Stomach (tissue), 9 donors: ENCODE data around the gene DDX56. TPM values are rescaled to one million over a fixed set of nuclear protein-coding genes. Genes with fewer than 3 reads are reported as not detected.

Experiments used
- DNase-seq, 2 donors: peaks; one replicate each; pipeline versions ENCODE4 v3.0.0 to v3.0.0-alpha.2; 2013 to 2019
- H3K27ac ChIP-seq, 5 donors: fragments of 200-600 bp in 4 of 5; sonication (generic) in 4 of 5; one replicate each; pipeline ENCODE4 v1.5.1; 2013 to 2019; ENCODE audit warnings: mild to moderate bottlenecking in 1 of 5, moderate library complexity in 1 of 5
- H3K27me3 ChIP-seq, 3 donors: fragments of 200-600 bp; sonication (generic); one replicate each; pipeline ENCODE4 v1.5.1; 2017 to 2019; ENCODE audit warnings: mixed run types in 1 of 3
- H3K36me3 ChIP-seq, 4 donors: fragments of 200-600 bp; sonication (generic); 1 replicate in 3 of 4; 2 replicates in 1 of 4; pipeline ENCODE4 v1.5.1; 2016 to 2019
- H3K4me1 ChIP-seq, 4 donors: fragments of 200-600 bp; sonication (generic); one replicate each; pipeline ENCODE4 v1.5.1; 2016 to 2019
- H3K4me3 ChIP-seq, 4 donors: fragments of 200-600 bp; sonication (generic) in 3 of 4; one replicate each; pipeline ENCODE4 v1.5.1; 2016 to 2019; ENCODE audit warnings: mild to moderate bottlenecking in 1 of 4
- H3K9me3 ChIP-seq, 4 donors: fragments of 200-600 bp; sonication (generic); one replicate each; pipeline ENCODE4 v1.5.1; 2016 to 2019
- CTCF ChIP-seq, 7 experiments: fragments of 450-650 bp in 4 of 7; fragments of 200-600 bp in 3 of 7; sonication (generic) in 3 of 7; IDR thresholded peaks; one replicate each; pipeline ENCODE4 v1.5.1; 2016 to 2019; ENCODE audit warnings: antibody characterized with exemption in 7 of 7, control low read depth in 2 of 7, mild to moderate bottlenecking in 1 of 7
- EP300 ChIP-seq: sonication (generic); formaldehyde crosslinking; IDR thresholded peaks from one replicate; pipeline ENCODE4 v1.6.1; 2017; ENCODE audit warnings: antibody characterized with exemption
- POLR2A ChIP-seq, 4 donors: fragments of 450-650 bp; IDR thresholded peaks; one replicate each; pipeline ENCODE4 v1.6.1; 2016; ENCODE audit warnings: antibody characterized with exemption in 4 of 4, control low read depth in 2 of 4, mild to moderate bottlenecking in 1 of 4, moderate library complexity in 1 of 4
- POLR2AphosphoS5 ChIP-seq, 3 donors: sonication (generic); formaldehyde crosslinking; IDR thresholded peaks; one replicate each; pipeline ENCODE4 v1.6.1; 2016; ENCODE audit warnings: antibody characterized with exemption in 3 of 3
- whole genome bisulfite sequencing, 5 donors: extraction: QIAGEN DNeasy Blood & Tissue Kit in 3 of 5; methylation state at CpG; one replicate each; pipeline versions ENCODE4 v1.1.5 to v1.1.7; 2013 to 2018; 5-methylcytosine and 5-hydroxymethylcytosine counted together
- intact Hi-C: fragments of 100-400 bp; cut with DNase I; formaldehyde crosslinking; loops from one replicate; pipeline ENCODE4 v1.15.1; 2023; ENCODE audit warnings: low total_unique reads
- polyA plus RNA-seq, 3 donors: library from polyadenylated mRNA; stranded (reverse); fragments of 200-250 nt; gene quantifications; one replicate each; pipeline ENCODE4 v1.2.3, GENCODE V29; 2013
- total RNA-seq, 5 donors: library from RNA; depleted of rRNA; stranded (reverse); fragments of >200 nt; gene quantifications; one replicate each; pipeline versions ENCODE4 v1.1.0 to v1.2.3, GENCODE V29; 2014 to 2016
- donor health status: healthy with polysubstance abuse.
- donor health status: Bipolar disorder and iron deficiency.
- donor health status: healthy.

Gene DDX56
- total and polyA plus RNA-seq, 8 donors, result 35.6 to 98.7 (median 55.2) TPM

GRCh38 chr7:44538798-44539668 lies 34.7 kb downstream of the DDX56 start:
- TF ChIP-seq CTCF (IDR thresholded peaks at IDR 0.05) (no peak), EP300 (no peak), POLR2A (IDR thresholded peaks at IDR 0.05) (no peak), POLR2AphosphoS5 (IDR thresholded peaks at IDR 0.05) (no peak)
- DNase-seq, result no peak
- intact Hi-C loops, result no loop called here

GRCh38 chr7:44538093-44538797 lies 35.5 kb downstream of the DDX56 start:
- intact Hi-C loops, result no loop called here
- H3K27ac ChIP-seq, result no peak overlapping the region
- no peaks in the 10 kb centered on the region for H3K36me3 ChIP-seq
- 63 to 72% (median 66%) methylated on average over 15 to 17 of the region's 17 CpGs for WGBS, 5 donors
- H3K27me3 ChIP-seq, result no peaks in the 10 kb centered on the region
- no peaks in the 10 kb centered on the region for H3K9me3 ChIP-seq
- H3K4me1 ChIP-seq, result peaks cover 4 to 19% (median 8%) of the 10 kb centered on the region in 4 donors
- H3K4me3 ChIP-seq, result no peak overlapping the region
- no peak for DNase-seq
- TF ChIP-seq CTCF (IDR thresholded peaks at IDR 0.05) (no peak), POLR2AphosphoS5 (IDR thresholded peaks at IDR 0.05) (no peak), EP300 (no peak)

More at GRCh38 chr7:44538798-44539668, 34.7 kb downstream of the DDX56 start:
- no peaks in the 10 kb centered on the region for H3K9me3 ChIP-seq
- H3K36me3 ChIP-seq, result no peaks in the 10 kb centered on the region
- no peaks in the 10 kb centered on the region for H3K27me3 ChIP-seq
- no peak overlapping the region for H3K4me3 ChIP-seq
- no peak overlapping the region for H3K27ac ChIP-seq
- peaks cover 4 to 20% (median 8%) of the 10 kb centered on the region in 4 donors for H3K4me1 ChIP-seq
- 88 to 93% (median 92%) methylated on average over 22 to 32 of the region's 32 CpGs for WGBS, 5 donors

GRCh38 chr7:44537442-44537841 lies 36.3 kb downstream of the DDX56 start:
- Histone ChIP-seq H3K27me3 (no peaks in the 10 kb centered on the region), H3K4me3 (no peak overlapping the region), H3K9me3 (no peaks in the 10 kb centered on the region), H3K27ac (no peak overlapping the region), H3K4me1 (peaks cover 0 to 12% (median 5%) of the 10 kb centered on the region in 4 donors), H3K36me3 (no peaks in the 10 kb centered on the region)
- WGBS, 5 donors, result 92 to 95% (median 93%) methylated on average over 6 of the region's 6 CpGs
- no peak for TF ChIP-seq EP300
- no peak for TF ChIP-seq POLR2A (IDR thresholded peaks at IDR 0.05)
- no peak for TF ChIP-seq CTCF (IDR thresholded peaks at IDR 0.05)
- TF ChIP-seq POLR2AphosphoS5 (IDR thresholded peaks at IDR 0.05), result no peak
- no peak for DNase-seq
- intact Hi-C loops, result no loop called here

- DNase-seq, result no peak
- TF ChIP-seq POLR2A (IDR thresholded peaks at IDR 0.05) (no peak), CTCF (IDR thresholded peaks at IDR 0.05) (no peak), EP300 (no peak), POLR2AphosphoS5 (IDR thresholded peaks at IDR 0.05) (no peak)
- no peaks in the 10 kb centered on the region for H3K27me3 ChIP-seq
- peaks cover 0 to 11% (median 3%) of the 10 kb centered on the region in 4 donors for H3K4me1 ChIP-seq
- H3K4me3 ChIP-seq, result no peak overlapping the region
- H3K36me3 ChIP-seq, result no peaks in the 10 kb centered on the region
- 67 to 91% (median 88%) methylated on average over 5 to 10 of the region's 10 CpGs for WGBS, 5 donors
- intact Hi-C loops, result no loop called here
- H3K27ac ChIP-seq, result no peak overlapping the region
- H3K9me3 ChIP-seq, result no peaks in the 10 kb centered on the region
Observed at GRCh38 chr7:44536090-44536489, 37.6 kb downstream of the DDX56 start.
